GM21737 (cell line): Measurements from ENCODE around the gene PPP1R12B.
"Not testable (repeated sequence)": the region's sequence is repeated elsewhere in the genome, so short reads cannot be mapped to it uniquely, and the experiment has no call there.

Experiments used
- ATAC-seq: cut with Tn5 transposase; IDR thresholded peaks from one replicate; pipeline ENCODE4 v1.9.1; 2021; ENCODE audit warnings: mild to moderate bottlenecking, moderate library complexity; ENCODE audit not compliant: unreplicated experiment

Gene PPP1R12B

DNA sequence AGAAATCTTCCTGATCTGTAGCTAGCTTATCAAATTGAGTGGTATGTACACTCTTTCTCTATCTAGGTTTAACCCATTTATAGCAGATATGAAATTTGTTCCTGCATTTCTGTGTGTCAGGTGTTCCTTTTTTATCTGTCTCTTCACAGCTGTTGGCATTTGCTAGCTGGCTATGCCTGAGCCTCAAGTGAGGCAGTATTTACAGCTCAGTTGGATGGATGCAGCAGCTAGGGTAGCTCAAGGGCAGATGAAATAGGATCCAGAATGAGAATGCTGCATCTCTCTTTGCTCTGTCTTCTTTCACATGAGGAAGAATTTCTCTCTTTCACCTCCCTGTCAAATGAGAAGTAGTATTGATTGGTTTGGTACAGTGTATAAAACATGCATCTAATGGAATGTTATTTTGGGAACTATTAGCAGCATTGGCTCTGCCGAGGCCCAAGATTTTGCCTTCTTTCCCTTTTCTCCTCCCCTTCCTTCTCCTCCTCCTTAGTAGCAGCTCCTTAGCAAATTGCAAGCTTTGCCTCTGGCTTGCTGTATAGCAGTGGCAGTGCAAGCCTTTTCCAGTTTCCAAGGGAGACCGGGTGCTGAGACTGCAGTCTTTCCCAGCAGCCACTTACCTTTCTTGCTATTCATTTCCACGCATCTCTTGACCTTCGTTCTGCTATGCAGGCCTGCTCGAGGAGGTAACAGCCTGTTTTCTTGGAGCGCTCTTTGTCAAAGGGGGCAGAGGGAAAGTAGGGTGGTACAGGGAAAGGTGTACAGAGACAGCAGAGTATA, 125.0 kb downstream of the PPP1R12B start:
- not testable (repeated sequence) for ATAC-seq

GRCh38 chr1:202479661-202480060, 131.2 kb downstream of the PPP1R12B start:
- not testable (repeated sequence) for ATAC-seq

DNA sequence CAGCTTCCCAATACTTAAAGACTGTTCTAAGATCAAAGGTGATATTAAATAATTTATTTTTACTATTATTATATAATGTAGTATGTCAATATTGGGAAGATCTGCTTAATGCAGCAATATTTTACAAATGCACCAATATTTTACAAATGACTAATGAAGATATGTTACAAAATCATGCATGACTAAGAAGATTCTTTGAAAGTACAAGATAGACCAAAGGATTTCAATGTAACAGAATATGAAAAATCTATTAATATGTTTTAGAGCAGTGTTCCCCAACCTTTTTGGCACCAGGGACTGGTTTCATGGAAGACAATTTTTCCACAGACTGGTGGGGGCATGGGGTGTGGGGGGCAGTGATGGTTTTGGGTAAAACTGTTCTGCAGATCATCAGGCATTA, 132.1 kb downstream of the PPP1R12B start:
- ATAC-seq, result not testable (repeated sequence)

GRCh38 chr1:202483362-202483761, 134.9 kb downstream of the PPP1R12B start:
- ATAC-seq, result not testable (repeated sequence)

- ATAC-seq, result not testable (repeated sequence)
Measured at GRCh38 chr1:202484032-202484431, 135.5 kb downstream of the PPP1R12B start.

DNA sequence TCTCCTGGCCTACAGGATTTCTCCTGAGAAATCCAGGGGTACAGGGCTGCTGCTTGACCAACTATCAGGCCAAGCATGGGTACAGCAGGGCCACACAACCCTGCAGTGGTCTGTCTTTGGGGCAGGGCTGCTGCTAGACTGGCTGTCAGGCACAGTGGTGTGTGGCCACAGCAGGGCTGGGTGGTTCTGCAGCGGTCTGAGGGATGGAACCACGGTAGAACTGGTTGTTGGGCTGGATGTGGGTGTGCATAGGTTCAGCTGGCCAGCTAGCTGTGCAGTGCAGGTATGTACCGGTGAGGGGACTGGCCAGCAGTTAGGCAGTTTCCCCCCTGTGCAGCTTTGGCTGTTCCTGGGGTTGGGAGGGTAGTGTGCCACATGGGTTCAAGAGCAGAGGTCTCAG, 136.3 kb downstream of the PPP1R12B start:
- ATAC-seq, result not testable (repeated sequence)

- ATAC-seq, result peak; percentile 62
Measured at GRCh38 chr1:202488178-202488649, 139.7 kb downstream of the PPP1R12B start.

DNA sequence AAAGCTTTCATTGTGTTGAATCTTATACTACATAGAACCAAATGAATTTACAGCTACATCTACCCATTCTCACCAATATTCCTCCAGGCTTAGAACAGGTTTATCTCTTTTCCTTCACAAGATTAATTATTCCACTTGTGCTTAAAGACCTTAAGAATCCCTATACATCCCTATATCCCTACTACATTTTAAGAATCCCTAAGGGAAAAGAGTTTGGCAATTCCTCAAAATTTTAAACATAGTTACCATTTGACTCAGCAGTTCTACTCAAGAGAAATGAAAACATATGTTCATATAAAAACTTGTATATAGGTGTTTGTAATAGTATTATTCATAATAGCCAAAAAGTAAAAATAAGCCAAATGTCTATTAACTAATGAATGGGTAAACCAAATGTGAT, 140.6 kb downstream of the PPP1R12B start:
- not testable (repeated sequence) for ATAC-seq

DNA sequence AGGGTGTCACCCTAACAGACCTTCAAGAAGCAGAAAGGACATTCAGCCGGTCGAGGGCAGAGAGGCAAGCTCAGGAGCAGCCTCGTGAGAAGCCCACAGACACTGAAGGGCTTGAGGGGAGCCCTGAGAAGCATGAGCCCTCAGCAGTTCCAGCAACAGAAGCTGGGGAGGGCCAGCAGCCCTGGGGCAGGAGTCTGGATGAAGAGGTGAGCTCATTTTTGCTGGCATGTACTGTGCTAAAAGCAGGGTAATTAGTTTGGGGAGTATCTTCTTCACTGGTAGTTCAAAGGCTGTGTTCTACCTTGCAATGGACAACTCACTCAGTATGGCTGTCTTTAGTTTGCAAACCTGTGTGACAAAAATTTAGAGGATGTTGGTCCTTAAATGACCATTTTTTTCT, 144.6 kb downstream of the PPP1R12B start:
- not testable (repeated sequence) for ATAC-seq

- no peak for ATAC-seq
Measured at GRCh38 chr1:202498542-202498941, 150.0 kb downstream of the PPP1R12B start.

- not testable (repeated sequence) for ATAC-seq
Measured at GRCh38 chr1:202499997-202500396, 151.5 kb downstream of the PPP1R12B start.

DNA sequence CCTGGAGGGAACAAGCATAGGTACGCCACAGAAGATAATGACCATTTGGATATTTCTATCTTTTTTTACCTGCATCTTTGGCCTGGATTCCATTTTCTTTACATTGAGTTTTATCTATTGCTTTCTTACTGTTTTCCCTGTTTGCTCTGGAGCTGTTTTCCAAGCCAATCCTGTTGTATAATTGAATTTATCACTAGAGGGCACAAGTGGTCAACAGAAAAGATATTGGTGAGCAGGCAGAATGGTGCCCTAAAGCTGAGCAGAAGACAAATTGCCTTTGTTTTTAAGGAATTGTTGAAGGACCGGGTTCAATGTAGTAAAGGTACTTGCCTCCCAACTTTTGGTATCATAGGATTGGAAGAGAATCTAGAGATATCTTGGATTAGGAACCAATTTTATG, 152.8 kb downstream of the PPP1R12B start:
- no peak for ATAC-seq

- no peak for ATAC-seq
Measured at GRCh38 chr1:202505356-202505755, 156.9 kb downstream of the PPP1R12B start.

DNA sequence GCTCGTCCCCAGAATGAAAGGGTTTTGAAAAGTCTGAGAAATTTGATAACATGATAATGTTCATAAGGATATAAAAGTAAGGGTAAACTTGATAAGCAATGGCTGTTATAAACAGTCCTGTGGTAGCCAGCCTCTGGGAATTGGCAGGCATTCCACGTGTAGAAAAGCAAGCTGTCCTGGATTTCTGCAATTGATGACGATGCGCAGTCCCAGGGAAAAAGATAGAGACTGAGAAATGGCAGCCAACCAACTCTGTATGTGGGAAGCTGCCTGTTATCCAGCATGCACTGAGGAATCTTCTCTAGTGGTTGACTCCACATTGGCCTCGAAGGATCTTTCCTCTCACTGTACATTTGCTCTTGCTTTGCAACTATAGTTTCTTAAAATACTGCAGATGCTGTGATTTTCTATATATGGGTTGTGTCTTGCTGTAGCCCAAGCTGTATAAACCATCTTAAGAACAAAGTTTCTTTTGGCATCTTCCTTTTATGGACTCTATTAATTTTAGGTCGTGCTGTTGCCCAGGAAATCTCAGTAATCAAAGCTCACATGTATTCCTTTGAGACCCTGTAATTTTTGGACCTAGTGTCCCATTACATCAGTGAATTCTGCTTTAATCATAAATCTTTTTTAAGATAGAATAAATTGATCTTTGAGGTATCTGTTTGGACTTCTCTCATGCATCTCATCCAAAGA, 157.5 kb downstream of the PPP1R12B start:
- not testable (repeated sequence) for ATAC-seq

- not testable (repeated sequence) for ATAC-seq
Measured at GRCh38 chr1:202508863-202509262, 160.4 kb downstream of the PPP1R12B start.

DNA sequence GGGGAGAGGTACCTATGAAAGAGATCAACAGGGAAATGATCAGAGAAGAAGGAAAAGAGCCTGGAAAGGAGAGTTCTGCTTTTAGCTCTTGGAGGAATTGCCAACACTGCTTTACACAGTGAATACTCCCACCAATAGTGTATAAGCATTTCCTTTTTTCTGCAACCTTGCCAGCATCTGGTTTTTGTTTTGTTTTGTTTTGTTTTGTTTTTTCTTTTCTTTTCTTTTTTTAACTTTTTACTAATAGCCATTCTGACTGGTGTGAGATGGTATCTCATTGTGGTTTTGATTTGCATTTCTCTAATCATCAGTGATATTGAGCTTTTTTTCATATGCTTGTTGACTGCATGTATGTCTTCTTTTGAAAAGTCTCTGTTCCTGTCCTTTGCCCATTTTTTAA, 165.4 kb downstream of the PPP1R12B start:
- not testable (repeated sequence) for ATAC-seq

DNA sequence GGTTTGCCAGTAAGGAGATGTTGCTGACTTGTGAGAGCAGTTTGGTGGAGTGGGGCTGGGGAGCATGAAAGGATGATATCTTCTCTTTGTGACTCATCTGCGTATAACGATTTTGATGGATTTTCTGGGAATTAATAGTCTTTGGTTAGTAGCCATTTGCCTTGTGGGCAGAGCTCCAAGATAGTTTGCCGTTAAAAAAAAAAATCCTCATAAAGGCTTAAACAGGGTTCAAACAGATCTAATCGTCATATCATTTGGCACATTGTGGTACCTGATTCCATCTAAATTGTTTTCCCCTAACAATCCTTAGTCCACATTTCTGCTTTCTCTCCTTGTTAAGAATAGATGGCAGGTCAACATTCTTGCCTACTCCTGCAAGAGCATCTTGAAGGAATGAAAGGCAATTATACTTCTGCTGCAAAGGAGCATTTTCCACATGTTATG, 168.0 kb downstream of the PPP1R12B start:
- ATAC-seq, result no peak

DNA sequence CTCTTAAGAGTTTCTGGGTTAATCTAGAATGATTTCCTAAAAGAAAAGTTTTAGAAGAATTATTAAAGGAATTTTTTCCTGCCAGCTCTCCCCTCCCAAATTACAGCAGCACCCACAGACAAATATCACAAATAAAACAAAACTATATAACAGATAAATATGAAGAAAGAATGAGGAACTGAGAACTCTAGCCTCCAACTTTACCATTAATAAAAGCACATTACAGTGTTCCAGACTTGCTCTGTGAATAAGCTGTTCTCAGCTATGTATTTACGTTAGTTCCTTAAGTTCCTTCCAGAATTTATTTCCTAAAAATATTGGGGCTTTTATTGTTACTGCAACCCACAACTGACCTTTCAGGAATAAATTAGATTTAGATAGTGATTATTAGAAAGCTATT, 168.6 kb downstream of the PPP1R12B start:
- ATAC-seq, result not testable (repeated sequence)

GRCh38 chr1:202518180-202518579, 169.7 kb downstream of the PPP1R12B start:
- ATAC-seq, result not testable (repeated sequence)

DNA sequence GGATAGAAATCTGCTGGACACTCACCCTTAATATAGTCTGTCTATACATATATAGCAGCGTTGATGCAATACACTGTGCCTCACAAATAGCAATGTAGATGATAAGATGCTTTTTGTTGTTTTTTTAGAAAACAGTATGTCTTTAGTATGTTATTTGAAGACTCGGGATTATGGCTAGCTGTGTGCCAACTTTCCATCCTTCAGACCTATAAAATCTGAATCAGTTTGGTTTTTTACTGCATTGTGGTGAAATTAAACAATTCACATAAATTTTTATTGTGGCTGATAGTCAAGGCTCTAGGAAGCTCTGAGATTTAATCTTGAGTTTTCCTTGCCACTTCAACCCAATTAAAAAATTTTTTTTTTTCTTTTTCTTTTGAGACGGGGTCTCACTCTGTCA, 170.4 kb downstream of the PPP1R12B start:
- ATAC-seq, result not testable (repeated sequence)

DNA sequence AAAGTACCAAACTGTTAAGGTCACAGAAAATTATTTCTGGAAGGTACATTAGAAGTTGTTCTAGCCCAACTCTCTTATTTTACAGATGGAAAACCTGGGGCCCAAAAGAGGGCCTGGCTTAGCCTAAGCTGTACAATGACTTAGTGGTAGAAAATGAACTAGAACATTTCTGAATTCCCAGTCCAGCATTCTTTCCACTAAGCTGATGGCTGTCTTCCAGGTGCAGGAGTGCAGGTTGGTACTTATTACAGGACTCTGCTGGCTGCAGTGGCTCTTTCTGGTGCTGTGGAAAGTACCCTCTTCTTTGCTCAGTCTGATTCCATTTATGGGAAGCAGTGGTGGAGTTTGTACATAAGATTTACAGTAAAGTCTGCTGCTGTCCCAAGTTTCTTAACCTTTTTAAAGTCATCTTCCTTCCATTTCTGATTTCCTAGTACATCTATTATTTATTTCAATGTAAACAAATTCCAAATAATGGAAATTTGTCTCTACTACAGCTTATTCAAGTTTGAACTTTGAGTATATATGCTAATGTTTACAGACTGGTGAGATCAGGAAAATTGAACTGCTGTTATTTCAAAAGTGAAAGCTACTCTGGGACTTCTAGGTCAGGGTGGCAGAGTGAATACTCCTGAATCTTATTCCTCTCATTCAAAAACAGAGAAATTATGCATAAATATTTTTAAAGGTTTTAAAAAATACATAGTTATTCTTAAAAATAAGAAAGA, 171.8 kb downstream of the PPP1R12B start:
- not testable (repeated sequence) for ATAC-seq
